Measurements from ENCODE around the gene LETM1. TPM values are rescaled to one million over a fixed set of nuclear protein-coding genes. Genes with fewer than 3 reads are reported as not detected.

LETM1 gene
- total and polyA plus RNA-seq, 2 of the 8 experiments (the other 6 are each of a cell fraction or from before 2014, with no cell fraction given): 19.8 to 50.1 TPM

DNA sequence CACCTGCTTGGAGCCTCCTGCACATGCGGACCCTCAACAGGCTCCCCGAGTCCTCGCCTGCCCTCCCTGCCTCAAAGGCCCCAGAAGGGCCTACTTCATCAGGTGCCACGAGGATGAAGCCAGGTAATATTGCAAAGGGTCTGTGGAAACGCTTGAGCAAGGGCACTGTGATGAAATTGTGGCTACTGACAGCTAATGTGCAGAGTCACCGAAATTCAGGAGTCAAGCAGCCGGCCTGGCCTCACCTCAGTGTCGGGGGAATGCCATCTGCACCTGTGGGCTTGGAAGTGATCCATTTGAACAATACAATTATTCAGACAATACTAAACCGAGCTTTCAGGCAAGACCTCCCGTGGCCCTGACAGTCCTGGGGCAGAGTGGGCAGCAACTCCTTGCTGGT lies 66.0 kb downstream of the LETM1 start (continued):
- TF ChIP-seq, protein P1, sequence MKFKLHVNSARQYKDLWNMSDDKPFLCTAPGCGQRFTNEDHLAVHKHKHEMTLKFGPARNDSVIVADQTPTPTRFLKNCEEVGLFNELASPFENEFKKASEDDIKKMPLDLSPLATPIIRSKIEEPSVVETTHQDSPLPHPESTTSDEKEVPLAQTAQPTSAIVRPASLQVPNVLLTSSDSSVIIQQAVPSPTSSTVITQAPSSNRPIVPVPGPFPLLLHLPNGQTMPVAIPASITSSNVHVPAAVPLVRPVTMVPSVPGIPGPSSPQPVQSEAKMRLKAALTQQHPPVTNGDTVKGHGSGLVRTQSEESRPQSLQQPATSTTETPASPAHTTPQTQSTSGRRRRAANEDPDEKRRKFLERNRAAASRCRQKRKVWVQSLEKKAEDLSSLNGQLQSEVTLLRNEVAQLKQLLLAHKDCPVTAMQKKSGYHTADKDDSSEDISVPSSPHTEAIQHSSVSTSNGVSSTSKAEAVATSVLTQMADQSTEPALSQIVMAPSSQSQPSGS (IDR thresholded peaks at IDR 0.05; ENCODE audit: low read length): no peak
- TF ChIP-seq HDAC6 (IDR thresholded peaks at IDR 0.05; ENCODE audit: low read depth, low read length) (no peak), CBX8 (IDR thresholded peaks at IDR 0.05; ENCODE audit: borderline replicate concordance, low read depth, low read length) (no peak), KDM5A (IDR thresholded peaks at IDR 0.05; ENCODE audit: low read length) (no peak)
- TF ChIP-seq, protein P2, sequence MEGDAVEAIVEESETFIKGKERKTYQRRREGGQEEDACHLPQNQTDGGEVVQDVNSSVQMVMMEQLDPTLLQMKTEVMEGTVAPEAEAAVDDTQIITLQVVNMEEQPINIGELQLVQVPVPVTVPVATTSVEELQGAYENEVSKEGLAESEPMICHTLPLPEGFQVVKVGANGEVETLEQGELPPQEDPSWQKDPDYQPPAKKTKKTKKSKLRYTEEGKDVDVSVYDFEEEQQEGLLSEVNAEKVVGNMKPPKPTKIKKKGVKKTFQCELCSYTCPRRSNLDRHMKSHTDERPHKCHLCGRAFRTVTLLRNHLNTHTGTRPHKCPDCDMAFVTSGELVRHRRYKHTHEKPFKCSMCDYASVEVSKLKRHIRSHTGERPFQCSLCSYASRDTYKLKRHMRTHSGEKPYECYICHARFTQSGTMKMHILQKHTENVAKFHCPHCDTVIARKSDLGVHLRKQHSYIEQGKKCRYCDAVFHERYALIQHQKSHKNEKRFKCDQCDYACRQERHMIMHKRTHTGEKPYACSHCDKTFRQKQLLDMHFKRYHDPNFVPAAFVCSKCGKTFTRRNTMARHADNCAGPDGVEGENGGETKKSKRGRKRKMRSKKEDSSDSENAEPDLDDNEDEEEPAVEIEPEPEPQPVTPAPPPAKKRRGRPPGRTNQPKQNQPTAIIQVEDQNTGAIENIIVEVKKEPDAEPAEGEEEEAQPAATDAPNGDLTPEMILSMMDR (IDR thresholded peaks at IDR 0.05; ENCODE audit: control extremely low read depth in 1 of 3, insufficient read depth in 1 of 3, low read depth in 1 of 3, low read length in 3 of 3): no peak
